ENCODE data around the gene FBXO27.

FBXO27 gene

DNA sequence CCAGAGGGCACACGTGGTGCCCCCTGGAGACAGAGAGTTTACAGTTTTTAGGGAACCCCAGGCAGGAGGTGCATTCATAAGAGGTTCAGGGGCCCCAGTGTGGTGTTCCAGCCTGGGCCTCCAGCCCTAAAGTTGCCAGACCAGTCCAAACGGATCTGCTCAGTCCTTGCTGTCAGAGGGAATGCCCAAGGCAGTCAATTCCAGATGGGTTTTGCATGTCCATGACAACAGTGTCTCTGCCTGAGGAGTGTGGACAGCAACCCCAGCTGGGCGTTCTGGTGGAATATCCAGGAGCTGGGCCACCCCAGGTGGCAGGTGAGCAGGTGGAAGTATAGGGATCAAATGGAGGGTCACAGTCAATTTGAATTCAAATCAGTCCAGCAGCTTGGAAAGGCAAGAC lies 25.3 kb downstream of the FBXO27 start:
- Histone ChIP-seq H3K18ac (ENCODE audit: low read length) (no peak overlapping the region), H3K4me3 (ENCODE audit: low read depth, low read length) (no peak overlapping the region), H2BK5ac (ENCODE audit: low read depth, low read length, poor library complexity) (no peak overlapping the region), H4K91ac (ENCODE audit: low read depth, low read length) (no peak overlapping the region), H3K9me3 (ENCODE audit: insufficient read depth, low read depth, low read length) (no peaks in the 10 kb centered on the region), H3K36me3 (ENCODE audit: control insufficient read depth in 1 of 2, insufficient read depth in 2 of 2, low read length in 2 of 2) (no peaks in the 10 kb centered on the region), H4K8ac (ENCODE audit: low read depth, low read length) (no peak overlapping the region), H3K79me2 (ENCODE audit: control insufficient read depth, insufficient read depth, low read length, poor library complexity) (no peaks in the 10 kb centered on the region), H3K27me3 (ENCODE audit: insufficient read depth, low read length) (no peaks in the 10 kb centered on the region), H2AK5ac (ENCODE audit: low read length) (no peak overlapping the region), H3K4me1 (ENCODE audit: control insufficient read depth in 1 of 2, insufficient read depth in 2 of 2, low read length in 2 of 2) (peaks cover 0 to 4% of the 10 kb centered on the region in 2 experiments), H3K14ac (ENCODE audit: low read length) (no peak overlapping the region), H3K27ac (ENCODE audit: low read depth, low read length) (no peak overlapping the region), H3K23ac (ENCODE audit: low read length) (no peak overlapping the region), H2AFZ (ENCODE audit: insufficient read depth, low read length, poor library complexity) (no peak overlapping the region), H2BK12ac (ENCODE audit: low read length) (no peak overlapping the region), H3K4ac (ENCODE audit: low read depth, low read length) (no peak overlapping the region), H3K79me1 (ENCODE audit: low read length) (no peaks in the 10 kb centered on the region), H2BK120ac (ENCODE audit: insufficient read depth, low read length, poor library complexity) (no peak overlapping the region), H3K4me2 (ENCODE audit: low read length) (no peak overlapping the region), H4K12ac (ENCODE audit: low read depth, low read length) (no peak overlapping the region), H3K9ac (ENCODE audit: low read length) (no peak overlapping the region)
- no CpG with 5 or more reads among the region's 3 CpGs for WGBS (ENCODE audit: extremely low coverage, insufficient coverage, insufficient read length)
- no peak for DNase-seq

DNA sequence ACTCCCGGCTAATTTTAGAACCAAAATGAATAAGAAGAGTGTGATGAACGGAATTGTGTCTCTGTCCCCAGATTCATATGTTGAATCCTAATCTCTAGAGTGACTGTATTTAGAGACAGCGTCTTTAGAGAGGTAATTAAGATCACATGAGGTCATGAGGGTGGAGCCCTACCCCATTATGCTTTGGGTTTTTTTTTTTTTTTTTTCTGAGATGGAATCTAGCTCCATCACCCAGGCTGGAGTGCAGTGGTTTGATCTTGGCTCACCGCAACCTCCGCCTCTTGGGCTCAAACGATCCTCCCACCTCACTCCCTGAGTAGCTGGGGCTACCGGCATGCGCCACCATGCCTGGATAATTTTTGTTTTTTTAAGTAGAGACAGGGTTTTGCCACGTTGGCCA lies 27.9 kb downstream of the FBXO27 start:
- no peak overlapping the region for H2BK5ac ChIP-seq (ENCODE audit: low read depth, low read length, poor library complexity)
- H2AFZ ChIP-seq (ENCODE audit: insufficient read depth, low read length, poor library complexity): no peak overlapping the region
- no peak overlapping the region for H3K4me2 ChIP-seq (ENCODE audit: low read length)
- no peak overlapping the region for H3K4ac ChIP-seq (ENCODE audit: low read depth, low read length)
- no peak overlapping the region for H2AK5ac ChIP-seq (ENCODE audit: low read length)
- no peak overlapping the region for H4K91ac ChIP-seq (ENCODE audit: low read depth, low read length)
- no peak overlapping the region for H3K14ac ChIP-seq (ENCODE audit: low read length)
- no peak overlapping the region for H4K8ac ChIP-seq (ENCODE audit: low read depth, low read length)
- H2BK12ac ChIP-seq (ENCODE audit: low read length): no peak overlapping the region
- no peak overlapping the region for H3K9ac ChIP-seq (ENCODE audit: low read length)
- no peak overlapping the region for H3K23ac ChIP-seq (ENCODE audit: low read length)
- H3K9me3 ChIP-seq (ENCODE audit: insufficient read depth, low read depth, low read length): no peaks in the 10 kb centered on the region
- no peak overlapping the region for H3K27ac ChIP-seq (ENCODE audit: low read depth, low read length)
- DNase-seq: no peak
- WGBS (ENCODE audit: extremely low coverage, insufficient coverage, insufficient read length): no CpG with 5 or more reads among the region's 9 CpGs
- no peak overlapping the region for H4K12ac ChIP-seq (ENCODE audit: low read depth, low read length)
- H3K27me3 ChIP-seq (ENCODE audit: insufficient read depth, low read length): no peaks in the 10 kb centered on the region
- no peaks in the 10 kb centered on the region for H3K79me1 ChIP-seq (ENCODE audit: low read length)
- no peak overlapping the region for H2BK120ac ChIP-seq (ENCODE audit: insufficient read depth, low read length, poor library complexity)
- no peaks in the 10 kb centered on the region for H3K36me3 ChIP-seq (ENCODE audit: control insufficient read depth in 1 of 2, insufficient read depth in 2 of 2, low read length in 2 of 2)
- H3K4me3 ChIP-seq (ENCODE audit: low read depth, low read length): no peak overlapping the region
- peaks cover 0 to 4% of the 10 kb centered on the region in 2 experiments for H3K4me1 ChIP-seq (ENCODE audit: control insufficient read depth in 1 of 2, insufficient read depth in 2 of 2, low read length in 2 of 2)
- H3K79me2 ChIP-seq (ENCODE audit: control insufficient read depth, insufficient read depth, low read length, poor library complexity): no peaks in the 10 kb centered on the region
- no peak overlapping the region for H3K18ac ChIP-seq (ENCODE audit: low read length)

DNA sequence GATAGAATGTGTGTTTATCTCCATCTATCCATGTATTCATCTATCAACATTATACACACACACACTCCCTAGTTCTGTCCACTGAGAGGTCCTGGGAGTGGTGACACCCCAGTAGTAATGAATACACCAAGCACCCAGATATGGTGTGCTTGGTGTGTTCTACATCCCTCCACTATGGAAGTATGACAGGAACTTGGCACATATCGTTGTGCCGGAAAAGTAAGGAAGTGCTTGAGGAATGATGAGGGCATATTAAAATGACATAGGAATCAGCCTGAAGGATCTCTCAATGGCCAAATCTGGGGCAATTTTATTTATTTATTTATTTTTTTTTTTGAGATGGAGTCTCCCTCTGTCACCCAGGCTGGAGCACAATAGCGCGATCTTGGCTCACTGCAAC lies 28.6 kb downstream of the FBXO27 start:
- H3K4ac ChIP-seq (ENCODE audit: low read depth, low read length): no peak overlapping the region
- no peak for DNase-seq
- H4K8ac ChIP-seq (ENCODE audit: low read depth, low read length): no peak overlapping the region
- no peak overlapping the region for H4K91ac ChIP-seq (ENCODE audit: low read depth, low read length)
- no peak overlapping the region for H3K9ac ChIP-seq (ENCODE audit: low read length)
- no peaks in the 10 kb centered on the region for H3K36me3 ChIP-seq (ENCODE audit: control insufficient read depth in 1 of 2, insufficient read depth in 2 of 2, low read length in 2 of 2)
- H2BK120ac ChIP-seq (ENCODE audit: insufficient read depth, low read length, poor library complexity): no peak overlapping the region
- H3K14ac ChIP-seq (ENCODE audit: low read length): no peak overlapping the region
- H3K79me1 ChIP-seq (ENCODE audit: low read length): no peaks in the 10 kb centered on the region
- no CpG with 5 or more reads among the region's 4 CpGs for WGBS (ENCODE audit: extremely low coverage, insufficient coverage, insufficient read length)
- H2AFZ ChIP-seq (ENCODE audit: insufficient read depth, low read length, poor library complexity): no peak overlapping the region
- H2BK5ac ChIP-seq (ENCODE audit: low read depth, low read length, poor library complexity): no peak overlapping the region
- no peak overlapping the region for H2BK12ac ChIP-seq (ENCODE audit: low read length)
- no peak overlapping the region for H3K4me3 ChIP-seq (ENCODE audit: low read depth, low read length)
- no peak overlapping the region for H2AK5ac ChIP-seq (ENCODE audit: low read length)
- H3K4me1 ChIP-seq (ENCODE audit: control insufficient read depth in 1 of 2, insufficient read depth in 2 of 2, low read length in 2 of 2): peaks cover 0 to 4% of the 10 kb centered on the region in 2 experiments
- H3K23ac ChIP-seq (ENCODE audit: low read length): no peak overlapping the region
- H4K12ac ChIP-seq (ENCODE audit: low read depth, low read length): no peak overlapping the region
- H3K18ac ChIP-seq (ENCODE audit: low read length): no peak overlapping the region
- H3K27me3 ChIP-seq (ENCODE audit: insufficient read depth, low read length): no peaks in the 10 kb centered on the region
- no peak overlapping the region for H3K27ac ChIP-seq (ENCODE audit: low read depth, low read length)
- no peaks in the 10 kb centered on the region for H3K9me3 ChIP-seq (ENCODE audit: insufficient read depth, low read depth, low read length)
- H3K4me2 ChIP-seq (ENCODE audit: low read length): no peak overlapping the region
- H3K79me2 ChIP-seq (ENCODE audit: control insufficient read depth, insufficient read depth, low read length, poor library complexity): no peaks in the 10 kb centered on the region

DNA sequence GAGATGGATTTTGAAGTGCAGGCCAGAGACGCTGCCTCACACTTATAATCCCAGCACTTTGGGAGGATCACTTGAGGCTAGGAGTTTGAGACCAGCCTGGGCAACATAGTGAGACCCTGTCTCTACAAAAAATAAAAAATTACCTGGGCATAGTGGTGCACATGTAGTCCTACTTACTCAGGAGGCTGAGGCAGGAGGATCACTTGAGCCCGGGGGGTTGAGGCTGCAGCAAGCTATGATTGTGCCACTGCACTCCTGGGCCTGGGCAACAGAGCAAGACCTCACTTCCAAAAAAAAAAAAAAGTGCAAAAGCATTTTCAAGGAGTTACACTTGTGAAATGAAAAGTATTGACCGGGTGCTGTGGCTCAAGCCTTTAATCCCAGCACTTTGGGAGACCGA lies 29.2 kb downstream of the FBXO27 start:
- no peak overlapping the region for H3K18ac ChIP-seq (ENCODE audit: low read length)
- no peaks in the 10 kb centered on the region for H3K9me3 ChIP-seq (ENCODE audit: insufficient read depth, low read depth, low read length)
- H3K79me1 ChIP-seq (ENCODE audit: low read length): no peaks in the 10 kb centered on the region
- H3K4me3 ChIP-seq (ENCODE audit: low read depth, low read length): no peak overlapping the region
- no peak overlapping the region for H2AK5ac ChIP-seq (ENCODE audit: low read length)
- no peak overlapping the region for H2BK5ac ChIP-seq (ENCODE audit: low read depth, low read length, poor library complexity)
- no peak overlapping the region for H2AFZ ChIP-seq (ENCODE audit: insufficient read depth, low read length, poor library complexity)
- no peak overlapping the region for H3K4ac ChIP-seq (ENCODE audit: low read depth, low read length)
- H3K4me1 ChIP-seq (ENCODE audit: control insufficient read depth in 1 of 2, insufficient read depth in 2 of 2, low read length in 2 of 2): peaks cover 0 to 4% of the 10 kb centered on the region in 2 experiments
- H3K79me2 ChIP-seq (ENCODE audit: control insufficient read depth, insufficient read depth, low read length, poor library complexity): no peaks in the 10 kb centered on the region
- no peak overlapping the region for H3K27ac ChIP-seq (ENCODE audit: low read depth, low read length)
- no peak overlapping the region for H2BK120ac ChIP-seq (ENCODE audit: insufficient read depth, low read length, poor library complexity)
- no peak overlapping the region for H4K8ac ChIP-seq (ENCODE audit: low read depth, low read length)
- H3K9ac ChIP-seq (ENCODE audit: low read length): no peak overlapping the region
- DNase-seq: no peak
- no CpG with 5 or more reads among the region's 4 CpGs for WGBS (ENCODE audit: extremely low coverage, insufficient coverage, insufficient read length)
- H3K4me2 ChIP-seq (ENCODE audit: low read length): no peak overlapping the region
- H3K36me3 ChIP-seq (ENCODE audit: control insufficient read depth in 1 of 2, insufficient read depth in 2 of 2, low read length in 2 of 2): no peaks in the 10 kb centered on the region
- H2BK12ac ChIP-seq (ENCODE audit: low read length): no peak overlapping the region
- no peak overlapping the region for H4K91ac ChIP-seq (ENCODE audit: low read depth, low read length)
- H3K27me3 ChIP-seq (ENCODE audit: insufficient read depth, low read length): no peaks in the 10 kb centered on the region
- no peak overlapping the region for H3K14ac ChIP-seq (ENCODE audit: low read length)
- H4K12ac ChIP-seq (ENCODE audit: low read depth, low read length): no peak overlapping the region
- no peak overlapping the region for H3K23ac ChIP-seq (ENCODE audit: low read length)
